Measurements from ENCODE around the gene TMEM175. TPM values are rescaled to one million over a fixed set of nuclear protein-coding genes. Genes with fewer than 3 reads are reported as not detected.

Gene TMEM175
- total RNA-seq, 1 experiment from 2014 or later = 22.3 TPM

GRCh38 chr4:978957-979701, 46.9 kb downstream of the TMEM175 start:
- Mint-ChIP-seq H3K9me3 (ENCODE audit: unreplicated experiment) (no peaks in the 10 kb centered on the region), H3K4me1 (ENCODE audit: low read depth, unreplicated experiment) (no peaks in the 10 kb centered on the region), H3K4me3 (ENCODE audit: unreplicated experiment) (no peak overlapping the region), H3K36me3 (ENCODE audit: insufficient read depth, unreplicated experiment) (peaks cover 10% of the 10 kb centered on the region), H3K27ac (ENCODE audit: unreplicated experiment) (peak overlapping the region; percentile 42), H3K27me3 (ENCODE audit: insufficient read depth, unreplicated experiment) (no peaks in the 10 kb centered on the region)
- TF ChIP-seq CTCF (IDR thresholded peaks at IDR 0.05; ENCODE audit: insufficient read depth in 1 of 2, low read depth in 1 of 2, low read length in 1 of 2, severe bottlenecking in 1 of 2, unreplicated experiment in 1 of 2) = no peak
- Histone ChIP-seq H3K4me3 (ENCODE audit: low read depth, low read length) (no peak overlapping the region), H3K36me3 (ENCODE audit: control insufficient read depth, insufficient read depth, low read length) (no peaks in the 10 kb centered on the region), H3K4me1 (no peaks in the 10 kb centered on the region), H3K27me3 (replicated peaks; ENCODE audit: control insufficient read depth, insufficient read depth, low read length) (no peaks in the 10 kb centered on the region), H3K9me3 (no peaks in the 10 kb centered on the region; the same call in 1 of the 2 replicates)
- DNase-seq = peak in 1 of 2 experiments; percentile 40
- ChIA-PET POLR2A (interaction anchor here (0.6 kb wide), 1 partner anchor 281 kb away, joined by 3 read pairs; no protein-coding TSS in a partner anchor), CTCF (no interaction called here)
- intact Hi-C loops (cut with micrococcal nuclease; ENCODE audit: unreplicated experiment) = no loop called here
- BruUV-seq (replicated peaks) = no TSS peak

GRCh38 chr4:982291-982690, 50.0 kb downstream of the TMEM175 start:
- Histone ChIP-seq H3K4me1 (peaks cover 22% of the 10 kb centered on the region; the same call in 1 of the 2 replicates), H3K4me3 (ENCODE audit: low read depth, low read length) (no peak overlapping the region), H3K36me3 (ENCODE audit: control insufficient read depth, insufficient read depth, low read length) (no peaks in the 10 kb centered on the region), H3K9me3 (no peaks in the 10 kb centered on the region), H3K27me3 (replicated peaks; ENCODE audit: control insufficient read depth, insufficient read depth, low read length) (no peaks in the 10 kb centered on the region)
- no peak for DNase-seq
- intact Hi-C loops (cut with micrococcal nuclease; ENCODE audit: unreplicated experiment) = no loop called here
- BruUV-seq (replicated peaks) = no TSS peak
- Mint-ChIP-seq H3K27ac (ENCODE audit: unreplicated experiment) (no peak overlapping the region), H3K27me3 (ENCODE audit: insufficient read depth, unreplicated experiment) (no peaks in the 10 kb centered on the region), H3K4me1 (ENCODE audit: low read depth, unreplicated experiment) (no peaks in the 10 kb centered on the region), H3K9me3 (ENCODE audit: unreplicated experiment) (no peaks in the 10 kb centered on the region), H3K36me3 (ENCODE audit: insufficient read depth, unreplicated experiment) (peaks cover 18% of the 10 kb centered on the region), H3K4me3 (ENCODE audit: unreplicated experiment) (no peak overlapping the region)
- CTCF ChIA-PET = no interaction called here
- POLR2A ChIA-PET = no interaction called here
- TF ChIP-seq CTCF (IDR thresholded peaks at IDR 0.05; ENCODE audit: insufficient read depth in 1 of 2, low read depth in 1 of 2, low read length in 1 of 2, severe bottlenecking in 1 of 2, unreplicated experiment in 1 of 2) = no peak

DNA sequence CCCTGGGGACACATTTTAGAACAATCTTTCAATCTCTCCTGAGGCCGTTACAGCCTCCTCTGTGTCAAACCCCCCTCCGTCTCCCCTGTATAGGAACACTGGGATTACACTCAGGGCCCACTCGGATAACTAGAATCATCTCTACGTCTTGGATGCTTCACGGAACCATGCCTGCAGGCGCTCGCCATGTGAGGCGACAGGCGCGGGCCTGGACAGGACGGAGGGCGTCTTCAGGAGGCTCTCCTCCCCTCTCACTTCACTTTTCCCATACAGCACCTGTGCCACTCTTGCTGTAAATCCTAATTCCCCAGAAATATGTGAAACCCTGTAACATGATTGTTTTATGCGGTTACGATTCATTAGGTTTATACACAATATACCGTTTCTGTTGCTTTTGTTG, 50.6 kb downstream of the TMEM175 start:
- peaks cover 18% of the 10 kb centered on the region for H3K36me3 Mint-ChIP-seq (ENCODE audit: insufficient read depth, unreplicated experiment)
- peak overlapping the region; percentile 46 for H3K27ac Mint-ChIP-seq (ENCODE audit: unreplicated experiment)
- no peaks in the 10 kb centered on the region for H3K4me1 Mint-ChIP-seq (ENCODE audit: low read depth, unreplicated experiment)
- Histone ChIP-seq H3K36me3 (ENCODE audit: control insufficient read depth, insufficient read depth, low read length) (no peaks in the 10 kb centered on the region), H3K4me3 (ENCODE audit: low read depth, low read length) (no peak overlapping the region), H3K9me3 (no peaks in the 10 kb centered on the region), H3K27me3 (replicated peaks; ENCODE audit: control insufficient read depth, insufficient read depth, low read length) (no peaks in the 10 kb centered on the region), H3K4me1 (peaks cover 26% of the 10 kb centered on the region; the same call in 1 of the 2 replicates)
- DNase-seq = no peak
- H3K27me3 Mint-ChIP-seq (ENCODE audit: insufficient read depth, unreplicated experiment) = no peaks in the 10 kb centered on the region
- no peak overlapping the region for H3K4me3 Mint-ChIP-seq (ENCODE audit: unreplicated experiment)
- BruUV-seq (replicated peaks) = no TSS peak
- intact Hi-C loops (cut with micrococcal nuclease; ENCODE audit: unreplicated experiment) = no loop called here
- H3K9me3 Mint-ChIP-seq (ENCODE audit: unreplicated experiment) = no peaks in the 10 kb centered on the region
- no peak for TF ChIP-seq CTCF (IDR thresholded peaks at IDR 0.05; ENCODE audit: insufficient read depth in 1 of 2, low read depth in 1 of 2, low read length in 1 of 2, severe bottlenecking in 1 of 2, unreplicated experiment in 1 of 2)
- CTCF ChIA-PET = no interaction called here
- POLR2A ChIA-PET = no interaction called here
